Spleen (tissue), 7 donors: Measurements from ENCODE around the gene CPSF4L.

Experiments used
- CTCF ChIP-seq, 11 experiments: fragments of 200-600 bp in 7 of 11; fragments of 450-650 bp in 4 of 11; sonication (generic) in 4 of 11; IDR thresholded peaks in 8 of 11; conservative IDR thresholded peaks in 3 of 11; 1 replicate in 7 of 11; 2 replicates in 4 of 11; pipeline versions ENCODE4 v1.4.0 to v1.8.0; 2016 to 2021; ENCODE audit warnings: antibody characterized with exemption in 11 of 11, inconsistent platforms in 4 of 11, mild to moderate bottlenecking in 1 of 11
- POLR2A ChIP-seq, 3 donors: fragments of 450-650 bp; IDR thresholded peaks; one replicate each; pipeline ENCODE4 v1.5.1; 2017; ENCODE audit warnings: antibody characterized with exemption in 3 of 3, mild to moderate bottlenecking in 1 of 3
- donor health status: DM: no; HTN: no; CAD: no; lungs with moderate emphysema.
- donor health status: DM: no; HTN: no; CAD: no.
- donor health status: DM: no; HTN: no; CAD: no.

GRCh38 chr17:73308017-73308823, 46.5 kb upstream of the CPSF4L start:
- peak in 1 of 3 donors; percentile 28 for TF ChIP-seq POLR2A (IDR thresholded peaks at IDR 0.05)
- TF ChIP-seq CTCF (IDR thresholded peaks at IDR 0.05 in 8 of 11, conservative IDR thresholded peaks at IDR 0.05 in 3 of 11) = no peak
